ENCODE measurements around the gene SRGAP3.

SRGAP3 gene

GRCh38 chr3:9108876-9109567, 140.4 kb downstream of the SRGAP3 start:
- H3K27ac ChIP-seq = no peak overlapping the region
- TF ChIP-seq CTCF (conservative IDR thresholded peaks at IDR 0.05) (no peak), ZFX (IDR thresholded peaks at IDR 0.05) (no peak)

GRCh38 chr3:9107738-9108137, 141.7 kb downstream of the SRGAP3 start:
- TF ChIP-seq ZFX (IDR thresholded peaks at IDR 0.05) (no peak), CTCF (conservative IDR thresholded peaks at IDR 0.05) (no peak)
- H3K27ac ChIP-seq = no peak overlapping the region

- no peak overlapping the region for H3K27ac ChIP-seq
- no peak for TF ChIP-seq CTCF (conservative IDR thresholded peaks at IDR 0.05)
- TF ChIP-seq ZFX (IDR thresholded peaks at IDR 0.05) = no peak
Observed at GRCh38 chr3:9105421-9105820, 144.0 kb downstream of the SRGAP3 start.

- no peak overlapping the region for H3K27ac ChIP-seq
- TF ChIP-seq CTCF (conservative IDR thresholded peaks at IDR 0.05) (no peak), ZFX (IDR thresholded peaks at IDR 0.05) (no peak)
Observed at GRCh38 chr3:9104121-9104520, 145.3 kb downstream of the SRGAP3 start.

- H3K27ac ChIP-seq = no peak overlapping the region
- TF ChIP-seq ZFX (IDR thresholded peaks at IDR 0.05) = no peak
- no peak for TF ChIP-seq CTCF (conservative IDR thresholded peaks at IDR 0.05)
Observed at GRCh38 chr3:9102240-9102981, 147.0 kb downstream of the SRGAP3 start.

GRCh38 chr3:9101286-9101685, 148.2 kb downstream of the SRGAP3 start:
- TF ChIP-seq CTCF (conservative IDR thresholded peaks at IDR 0.05) (no peak), ZFX (IDR thresholded peaks at IDR 0.05) (no peak)
- no peak overlapping the region for H3K27ac ChIP-seq

GRCh38 chr3:9100513-9100894, 148.9 kb downstream of the SRGAP3 start:
- no peak overlapping the region for H3K27ac ChIP-seq
- TF ChIP-seq ZFX (IDR thresholded peaks at IDR 0.05) (no peak), CTCF (conservative IDR thresholded peaks at IDR 0.05) (no peak)

All from C4-2B (cell line).